ENCODE measurements around the gene POLL.
"Not testable (repeated sequence)": the region's sequence is repeated elsewhere in the genome, so short reads cannot be mapped to it uniquely, and the experiment has no call there.

POLL gene

DNA sequence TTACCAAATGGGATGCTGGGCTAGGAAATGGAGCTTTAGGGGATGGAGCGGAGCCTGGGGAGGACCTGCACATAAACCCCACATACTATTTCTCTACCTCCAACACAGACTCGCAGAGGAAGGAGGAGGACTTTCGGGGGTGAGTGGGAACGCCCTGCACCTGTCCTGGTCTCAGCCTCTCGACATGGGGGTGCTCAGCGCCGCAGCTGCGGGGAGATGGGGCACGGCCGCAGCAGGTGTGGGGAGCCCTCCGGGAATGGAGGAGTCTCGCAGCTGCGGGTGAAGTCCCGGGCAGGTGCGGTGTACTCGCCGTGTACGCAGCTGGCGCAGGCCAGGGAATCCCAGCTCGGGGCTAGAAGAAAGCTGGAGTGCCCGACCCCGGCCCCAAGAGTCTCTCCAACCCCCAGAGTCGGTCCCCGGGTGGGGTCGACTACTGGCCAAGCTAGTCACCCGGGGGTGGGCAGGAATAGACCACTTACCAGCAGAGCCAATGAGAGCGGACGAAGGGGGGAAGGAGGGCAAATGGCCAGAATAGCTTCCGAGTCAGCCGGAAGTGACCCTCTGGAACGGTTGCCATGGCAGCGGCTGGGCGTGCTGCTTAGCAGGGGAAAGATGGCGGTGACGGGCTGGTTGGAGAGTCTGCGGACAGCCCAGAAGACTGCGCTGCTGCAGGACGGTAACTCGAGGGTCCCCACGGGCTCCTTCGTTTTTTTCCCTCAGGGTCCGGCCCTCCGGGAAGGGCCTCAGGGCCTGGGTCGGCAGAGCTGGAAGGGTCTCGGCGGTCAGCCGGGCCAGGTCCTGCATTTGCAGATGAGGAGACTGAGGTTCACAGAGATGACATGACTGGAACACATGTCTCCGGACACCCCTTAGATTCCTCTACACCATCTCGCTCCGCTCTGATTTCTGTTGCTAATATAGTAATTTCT is at the start of gene POLL, which contains the start of gene DPCD:
TSS of gene POLL (minus strand) at position 533 of the 929 bp plus-strand sequence. CDS start 897 bp downstream, outside the sequence.
TSS of gene DPCD (plus strand) at position 597 of the 929 bp plus-strand sequence. CDS start at position 613, 16 bp downstream.
- DNase-seq = peak; percentile 76

DNA sequence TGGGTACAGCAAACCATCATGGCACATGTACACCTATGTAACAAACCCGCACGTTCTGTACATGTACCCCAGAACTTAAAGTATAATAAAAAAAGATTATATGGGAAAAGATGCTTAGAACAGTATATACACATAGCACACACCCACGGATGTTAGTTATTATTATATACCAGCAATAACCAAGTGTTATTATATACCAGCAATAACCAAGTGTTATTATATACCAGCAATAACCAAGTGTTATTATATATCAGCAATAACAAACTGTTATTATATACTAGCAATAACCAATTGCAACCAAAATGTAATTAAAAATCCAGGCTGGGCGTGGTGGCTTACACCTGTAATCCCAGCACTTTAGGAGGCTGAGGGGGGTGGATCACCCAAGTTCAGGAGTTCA is 45.5 kb upstream of the POLL start:
- not testable (repeated sequence) for DNase-seq

DNA sequence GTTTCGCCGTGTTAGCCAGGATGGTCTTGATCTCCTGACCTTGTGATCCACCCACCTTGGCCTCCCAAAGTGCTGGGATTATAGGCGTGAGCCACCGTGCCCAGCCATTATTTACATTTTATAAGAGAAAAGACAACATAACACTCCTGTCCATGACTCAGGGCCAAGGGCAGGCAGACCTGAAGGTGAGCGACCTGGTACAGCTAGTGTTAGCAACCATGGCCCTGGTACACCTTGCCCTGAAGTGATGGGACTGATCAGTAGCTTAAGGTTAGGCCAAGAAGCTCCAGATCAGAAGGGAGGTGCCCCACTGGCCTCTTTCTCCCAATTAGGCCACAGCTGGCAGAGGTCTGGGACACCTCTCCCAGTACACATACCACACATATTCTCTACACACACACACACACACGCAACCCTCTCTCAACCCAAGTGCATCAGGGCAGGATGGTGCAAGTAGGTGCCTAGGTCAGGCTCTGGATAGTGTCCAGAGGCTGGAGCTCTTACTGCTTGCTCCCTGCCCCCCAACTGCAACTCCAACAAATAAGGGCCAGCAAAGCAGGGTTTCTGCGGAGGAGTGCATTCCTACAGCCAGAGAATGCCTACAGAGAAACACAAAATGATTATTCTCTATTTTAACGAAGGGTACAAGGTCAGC is 43.9 kb upstream of the POLL start:
- DNase-seq = no peak

DNA sequence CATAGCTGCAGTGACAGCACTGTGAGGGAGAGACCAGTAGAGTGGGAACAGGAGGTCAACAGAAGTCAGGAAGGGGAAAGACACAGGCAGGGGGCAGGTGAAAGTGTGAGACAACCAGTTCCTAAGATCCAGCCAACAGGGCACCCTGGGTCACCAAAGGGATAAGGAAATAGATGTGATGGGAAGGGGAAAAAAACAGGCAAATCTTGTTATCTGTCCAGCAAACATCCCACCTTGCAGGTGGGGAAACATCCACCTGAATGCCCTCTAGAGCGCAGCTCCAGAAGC is 42.5 kb upstream of the POLL start:
- DNase-seq = no peak

DNA sequence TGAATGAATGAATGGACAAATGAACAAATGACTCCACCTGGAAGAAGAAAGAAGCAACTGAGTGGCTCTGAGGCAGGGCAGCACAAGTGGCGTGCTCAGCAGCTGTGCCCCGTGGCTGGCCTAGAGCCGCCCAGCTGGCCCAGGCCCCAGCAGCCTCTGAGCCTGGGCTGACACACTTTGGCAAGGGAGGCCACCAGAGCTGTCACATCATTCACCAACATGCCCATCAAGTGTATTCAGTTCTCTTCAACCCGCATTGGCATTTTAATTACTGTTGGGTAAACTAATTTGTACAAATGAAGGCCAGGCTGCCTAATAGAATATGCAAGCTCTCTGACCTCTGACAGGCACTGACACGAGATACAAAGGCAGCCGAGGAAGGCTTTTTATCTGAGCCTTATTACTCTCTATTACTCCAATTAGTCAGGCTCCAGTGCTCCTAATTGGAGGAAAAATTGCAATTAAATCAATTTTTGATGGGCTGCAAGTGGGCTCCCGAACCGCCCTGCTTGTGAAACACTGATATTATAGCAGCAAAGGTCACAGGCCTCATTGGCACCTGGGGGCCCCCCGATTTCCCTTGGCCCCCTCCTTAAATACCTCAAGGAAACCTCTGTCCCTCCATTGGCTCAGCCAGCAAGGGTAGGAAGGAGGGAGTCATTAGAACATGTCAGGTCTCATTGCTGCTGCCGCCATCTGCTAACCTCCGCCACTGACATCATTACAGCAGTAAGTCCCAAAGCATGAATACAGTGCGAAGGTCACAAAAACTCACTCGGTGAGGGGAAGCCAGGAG is 42.0 kb upstream of the POLL start:
- no peak for DNase-seq

DNA sequence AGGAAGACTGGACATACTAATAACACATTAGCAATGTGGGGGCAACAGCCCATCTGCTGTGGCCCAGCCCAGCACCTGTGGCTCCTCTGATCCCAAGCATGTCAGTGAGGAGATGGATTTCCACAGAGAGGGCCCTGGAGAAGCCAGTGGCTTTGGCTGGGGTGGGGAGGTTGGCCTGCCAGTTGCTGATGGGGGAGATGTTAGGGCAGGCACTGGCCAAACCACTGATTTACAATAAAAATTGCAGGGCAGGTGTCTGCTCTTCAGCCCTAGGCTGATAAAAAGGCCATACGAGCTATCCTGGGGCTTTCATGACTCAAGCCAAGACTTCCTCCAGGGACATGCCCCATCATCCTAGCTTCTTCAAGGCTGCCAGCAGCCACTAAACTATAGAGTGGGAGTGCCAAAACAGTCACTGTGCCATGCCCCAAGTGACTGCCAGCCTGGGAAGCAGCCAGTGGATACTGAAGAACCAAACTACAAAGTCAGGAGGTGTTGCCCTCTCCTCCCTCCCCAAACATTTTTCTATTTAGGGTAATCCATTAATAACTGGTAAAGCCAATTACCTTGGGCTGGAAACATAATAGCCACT is 37.9 kb upstream of the POLL start:
- no peak for DNase-seq

DNA sequence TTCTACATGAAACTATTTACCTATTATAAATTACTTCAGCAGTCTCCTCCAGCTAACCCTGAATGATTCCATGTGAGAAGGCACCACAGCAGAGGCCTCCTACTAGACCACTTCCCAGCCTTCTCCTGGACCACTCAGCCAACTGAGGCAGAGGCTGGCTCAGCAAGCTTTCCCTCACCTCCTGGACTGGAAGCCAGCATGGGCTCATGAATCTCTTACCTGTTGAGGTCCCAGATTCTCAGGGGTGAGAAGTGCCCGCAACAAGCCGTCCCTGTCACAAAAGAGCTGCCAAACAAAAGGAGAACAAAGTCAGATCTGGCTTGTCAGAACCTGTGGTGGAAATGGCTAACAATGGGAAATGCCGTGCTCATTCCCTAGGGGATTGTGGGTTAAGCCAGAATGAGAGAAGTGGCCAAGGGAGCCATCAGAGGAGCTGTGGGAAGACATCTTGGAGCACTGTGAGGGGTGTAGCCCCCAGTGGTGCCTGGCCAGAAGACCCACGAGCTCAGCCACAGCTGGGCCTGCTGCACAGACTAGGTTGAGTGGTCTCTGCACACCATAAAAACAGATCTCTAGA is 36.6 kb upstream of the POLL start:
- DNase-seq = peak; percentile 36

DNA sequence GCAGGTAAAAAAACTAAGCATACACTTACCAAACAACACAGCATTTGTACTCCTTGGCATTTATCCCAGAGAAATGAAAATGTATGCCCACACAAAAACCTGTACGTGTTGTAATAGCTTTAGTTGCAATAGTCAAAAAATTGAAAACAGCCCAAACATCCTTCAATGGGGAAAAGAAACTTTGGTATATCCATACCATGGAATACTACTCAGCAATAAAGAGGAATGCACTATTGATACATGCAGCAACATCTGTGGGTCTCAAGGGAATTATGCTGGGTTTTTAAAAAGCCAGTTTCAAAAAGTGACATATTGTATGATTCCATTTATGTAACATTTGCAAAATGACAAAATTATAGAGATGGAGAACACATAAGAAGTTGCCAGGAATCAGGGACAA is 35.5 kb upstream of the POLL start:
- no peak for DNase-seq

DNA sequence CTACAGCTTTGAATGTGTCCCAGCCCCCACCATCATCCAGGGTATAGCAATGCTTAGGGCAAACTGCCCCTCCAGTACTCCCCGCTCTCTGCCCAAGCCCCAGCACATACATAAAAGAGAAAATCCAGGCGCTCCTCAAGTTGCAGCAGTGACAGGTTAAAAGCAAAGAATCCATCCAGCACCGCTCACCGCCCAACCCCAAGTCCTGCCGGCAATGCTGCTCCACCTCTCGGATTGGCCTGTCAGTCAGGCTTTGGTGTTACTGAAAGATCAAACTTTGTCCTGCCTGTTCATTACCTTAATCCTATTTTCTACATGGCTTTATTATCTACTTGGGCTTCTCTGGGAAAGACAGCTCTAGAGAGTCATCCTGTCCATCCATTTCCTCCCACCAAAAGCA is 31.9 kb upstream of the POLL start:
- no peak for DNase-seq

DNA sequence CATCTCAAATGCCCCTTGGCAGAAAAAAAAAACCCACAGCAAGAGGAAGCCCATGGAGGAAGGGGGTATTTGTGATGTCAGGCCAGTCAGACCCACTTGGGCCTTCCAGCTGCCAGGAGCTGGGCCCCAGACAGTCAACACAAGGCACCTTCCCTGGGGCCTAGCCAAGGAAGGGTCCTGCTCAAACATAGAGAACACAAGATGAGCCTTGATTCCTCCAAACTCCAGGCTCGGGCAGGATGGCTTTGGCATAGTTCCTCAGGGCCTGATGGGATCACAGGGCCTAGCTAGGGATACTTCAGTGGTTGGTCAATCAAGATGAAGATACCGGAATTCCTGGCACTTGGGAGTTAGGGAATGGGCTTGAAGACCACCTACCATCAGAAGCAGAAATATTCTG is 30.8 kb upstream of the POLL start:
- no peak for DNase-seq

DNA sequence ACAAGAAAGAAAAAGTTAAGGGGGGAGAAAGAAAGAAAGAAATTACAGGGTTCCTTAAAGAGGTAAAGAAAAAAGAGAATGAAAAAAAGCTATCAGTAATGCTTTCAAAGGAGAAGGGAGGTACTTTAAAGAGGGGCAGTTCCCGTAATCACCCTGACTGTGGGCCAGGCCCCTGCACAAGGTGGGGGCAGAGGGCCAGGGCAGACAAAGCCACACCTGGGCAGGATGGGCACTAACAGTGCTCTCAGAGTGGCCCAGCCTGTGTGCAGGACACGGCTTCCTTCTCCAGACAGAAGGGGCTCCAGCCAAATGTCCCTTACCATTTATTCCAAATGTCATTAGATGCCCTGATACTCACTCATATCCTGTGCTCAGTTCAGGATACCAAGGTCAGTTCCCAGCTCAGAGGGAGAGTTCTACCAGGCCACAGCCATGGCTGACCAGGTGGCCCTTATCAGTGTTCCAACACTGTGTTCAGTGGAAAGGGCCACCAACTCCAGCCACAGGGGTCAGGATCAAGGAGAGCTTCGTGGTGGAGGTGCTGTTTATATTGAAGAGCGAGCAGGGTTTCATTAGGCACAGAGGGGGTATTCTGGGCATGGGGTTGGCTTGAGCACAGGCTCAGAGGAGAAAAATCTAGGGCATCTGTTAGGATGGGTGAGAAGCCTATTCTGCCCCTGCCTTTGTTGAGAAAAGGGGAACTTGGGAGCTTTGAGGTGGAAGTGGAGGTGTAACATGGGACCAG is 29.9 kb upstream of the POLL start:
- no peak for DNase-seq

DNA sequence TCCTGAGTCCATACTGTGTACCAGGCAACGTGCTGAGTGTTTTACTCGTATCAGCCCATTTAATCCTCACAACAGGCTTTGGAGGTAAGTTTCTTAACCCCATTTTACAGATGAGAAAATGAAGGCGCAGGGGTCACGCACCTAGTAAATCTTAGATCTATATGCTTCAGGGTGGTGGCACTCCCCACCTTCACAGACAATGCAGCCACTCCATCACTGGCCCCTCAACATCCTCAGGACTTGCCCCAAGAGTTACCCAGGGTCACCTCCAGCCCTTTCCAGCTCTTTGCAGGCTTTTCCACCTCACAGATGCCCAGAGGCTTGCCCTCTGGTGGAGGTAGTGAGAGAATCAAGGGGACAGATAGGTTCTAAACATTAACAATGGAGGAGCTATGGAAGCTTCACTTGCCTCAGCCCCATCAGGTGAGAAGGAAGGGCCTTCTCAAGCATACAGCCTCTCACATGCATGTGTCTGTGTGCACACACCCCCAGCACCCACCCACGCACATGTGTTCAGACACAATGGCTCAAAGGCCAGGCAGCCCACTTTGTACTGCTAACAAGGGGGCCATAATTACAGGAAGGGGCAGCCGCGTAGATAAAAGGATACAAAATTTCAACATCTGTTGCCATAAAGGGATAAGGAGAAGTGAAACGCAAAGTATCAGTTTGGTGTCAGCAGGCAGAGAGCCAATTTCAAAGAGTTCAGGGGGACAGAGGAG is 29.2 kb upstream of the POLL start:
- DNase-seq = no peak

DNA sequence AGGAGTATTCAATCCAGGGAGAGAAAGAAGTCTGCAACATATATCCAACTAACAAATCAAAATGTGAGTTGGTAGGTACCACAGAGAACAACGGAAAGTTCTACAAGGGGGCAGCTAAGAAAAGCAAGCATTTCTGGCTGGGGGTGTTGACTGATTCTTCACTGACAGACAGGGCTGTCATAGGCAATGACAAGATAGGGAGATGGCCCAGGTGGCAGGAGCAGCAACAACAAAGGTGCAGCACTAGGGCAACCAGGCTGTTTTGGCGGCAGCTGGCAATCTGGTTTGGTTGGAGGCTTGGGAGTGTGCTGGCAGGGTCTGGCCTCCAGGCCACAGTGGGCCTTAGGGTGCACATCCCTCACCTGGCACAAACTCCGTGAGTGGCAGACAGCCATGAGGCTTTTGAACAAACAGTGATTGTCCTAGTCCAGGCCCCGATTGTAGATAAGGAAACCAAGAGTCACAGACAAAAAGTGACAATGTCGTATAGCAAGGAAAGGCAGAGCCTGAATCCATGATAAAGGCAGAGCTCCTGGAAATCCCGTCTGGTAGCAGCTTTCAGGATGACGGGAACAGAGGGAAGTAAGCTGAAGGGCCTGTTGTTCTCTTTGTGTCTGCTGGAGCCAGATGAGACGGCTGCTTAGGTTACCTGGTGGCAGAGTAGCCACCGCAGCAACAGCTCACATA is 28.5 kb upstream of the POLL start:
- DNase-seq = no peak

DNA sequence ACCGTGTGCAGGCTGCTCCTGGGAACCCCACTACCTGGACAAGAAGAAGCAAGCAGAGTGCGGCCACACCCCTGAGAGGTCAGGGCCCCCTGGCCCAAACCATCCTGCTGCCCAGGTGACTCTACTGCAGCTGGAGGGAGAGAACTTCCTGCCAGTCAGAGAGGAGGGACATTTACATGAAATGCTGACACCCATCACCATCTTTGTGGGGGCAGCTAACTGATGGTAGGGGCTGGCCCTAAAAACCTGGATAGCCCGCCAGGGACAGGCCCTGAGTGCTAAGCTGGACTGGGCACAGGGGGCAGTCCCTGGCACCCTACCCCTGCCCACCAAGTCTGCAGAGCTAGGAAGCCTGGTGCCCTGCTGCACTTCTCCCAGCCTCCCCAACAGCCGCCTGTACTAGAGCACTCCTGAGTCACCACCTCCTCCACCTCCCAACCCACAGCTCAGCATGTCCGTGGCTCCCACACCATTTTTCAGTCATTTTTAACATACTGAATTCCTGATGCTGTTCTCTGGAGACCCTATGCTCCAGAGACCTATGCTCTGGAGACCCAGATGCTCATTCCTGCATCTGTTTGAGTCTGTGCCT is 27.6 kb upstream of the POLL start:
- DNase-seq = no peak

DNA sequence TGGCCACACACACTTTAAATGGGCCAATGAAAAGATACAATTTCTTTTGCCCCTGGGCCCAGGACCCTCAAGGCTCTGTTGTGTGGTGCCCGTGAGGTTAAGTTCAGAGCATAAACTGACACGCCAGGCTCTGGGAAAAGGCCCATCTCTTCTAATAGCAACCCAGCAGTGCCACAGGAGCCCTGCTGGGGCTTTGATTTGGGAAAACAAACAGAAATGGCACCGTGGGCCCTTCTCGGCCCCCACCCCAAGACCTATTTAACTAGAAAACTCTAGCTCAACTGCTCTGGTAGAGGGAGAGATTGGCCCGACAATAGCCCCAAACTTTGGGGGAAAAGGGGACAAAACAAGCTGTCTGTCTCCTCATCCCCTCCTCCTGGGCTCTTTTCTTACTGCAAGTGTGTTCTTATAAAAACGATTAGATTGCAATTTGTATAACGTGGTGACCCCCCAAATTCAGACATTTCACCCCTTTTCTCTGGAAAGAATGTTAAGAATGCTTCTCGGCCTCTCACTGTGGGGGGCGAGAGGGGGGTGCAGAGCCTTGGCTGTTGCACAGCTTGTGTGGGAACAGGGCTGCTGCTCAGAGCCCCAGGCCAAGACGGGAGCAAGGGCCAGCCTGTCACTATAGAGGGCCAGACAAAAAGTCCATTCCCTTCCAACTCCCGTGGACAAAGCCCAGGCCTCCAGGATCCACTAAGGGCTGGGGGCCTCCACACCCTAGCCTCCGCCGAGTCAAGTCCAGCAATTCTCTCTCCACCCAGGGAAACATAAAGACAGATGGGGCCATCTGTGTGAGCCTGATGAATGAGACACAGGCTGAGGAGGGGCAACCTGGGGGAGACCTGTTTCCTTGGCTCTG is 26.8 kb upstream of the POLL start:
- DNase-seq = no peak

DNA sequence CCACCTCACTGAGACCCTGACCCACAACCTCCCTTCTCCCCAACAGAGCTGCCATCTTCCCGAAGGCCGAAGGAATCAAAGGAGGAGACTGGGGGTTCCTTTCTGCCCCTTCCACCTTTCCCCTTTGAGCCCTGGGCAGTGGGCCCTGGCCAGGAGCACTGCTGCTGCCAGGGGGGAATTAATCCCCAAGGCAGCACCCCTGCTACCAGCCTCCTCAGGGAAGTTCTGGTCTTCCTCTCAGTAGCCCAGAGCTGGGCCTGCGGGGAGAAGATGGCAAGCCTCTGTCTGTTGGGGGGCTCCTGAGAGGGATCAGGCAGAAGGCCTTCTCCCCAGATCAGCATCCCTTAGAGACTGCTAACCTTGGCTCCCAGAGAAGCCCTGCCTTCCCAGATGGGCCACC is 25.6 kb upstream of the POLL start:
- DNase-seq = no peak

DNA sequence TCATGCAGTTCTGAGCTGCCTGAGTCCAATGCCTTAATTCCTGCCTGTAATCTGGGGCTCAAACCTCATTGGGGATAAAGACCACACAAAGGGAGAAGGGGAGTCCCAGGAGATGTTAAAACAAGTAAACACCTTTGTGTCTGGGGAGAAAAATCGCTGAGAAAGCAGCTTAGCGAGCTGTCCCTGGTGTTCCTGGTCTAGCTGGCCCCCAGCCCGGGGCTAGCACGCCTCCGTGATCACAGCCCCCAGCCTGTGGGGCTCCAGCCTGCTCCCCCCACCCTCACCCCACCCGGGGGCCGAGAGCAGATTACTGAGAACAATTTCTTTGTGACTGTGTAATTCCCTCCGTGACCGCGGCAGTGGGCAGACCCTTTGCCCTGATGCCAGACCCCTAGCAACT is 24.8 kb upstream of the POLL start:
- DNase-seq = no peak

DNA sequence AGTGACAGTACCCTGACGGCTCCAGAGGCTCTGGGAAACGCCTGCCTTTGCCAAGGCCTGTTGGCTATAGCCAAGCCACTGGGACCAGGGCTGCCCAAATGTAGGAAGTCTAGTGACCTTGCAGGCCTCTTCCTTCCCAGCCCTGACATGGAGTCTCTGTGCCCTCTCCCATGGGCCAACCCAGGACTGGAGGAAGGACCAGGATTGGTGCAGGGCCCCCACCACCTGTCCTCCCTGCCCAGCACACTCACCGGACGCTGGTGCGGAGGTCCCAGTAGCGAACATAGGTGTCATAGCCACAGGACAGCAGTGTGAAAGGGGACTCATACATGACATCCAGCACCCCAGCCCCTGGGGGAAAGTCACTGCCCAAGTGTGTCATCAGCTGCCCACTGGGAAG is 24.0 kb upstream of the POLL start:
- no peak for DNase-seq
